Endodermal cell (in vitro differentiated cells): ENCODE results near the gene FCHSD1. TPM values are rescaled to one million over a fixed set of nuclear protein-coding genes. Genes with fewer than 3 reads are reported as not detected.

Experiments used
- DNase-seq: peaks from one replicate; pipeline ENCODE4 v3.0.0-alpha.2; 2017
- H3K27ac ChIP-seq: 2 replicates; pipeline ENCODE4 v1.5.1; 2013; ENCODE audit warnings: mild to moderate bottlenecking, low read depth, low read length, moderate library complexity
- H3K27me3 ChIP-seq: 2 replicates; pipeline ENCODE4 v1.6.1; 2013; ENCODE audit warnings: mild to moderate bottlenecking, low read length, moderate library complexity; ENCODE audit not compliant: insufficient read depth, control insufficient read depth, poor library complexity, severe bottlenecking
- H3K36me3 ChIP-seq: 2 replicates; pipeline ENCODE4 v1.7.0; 2013; ENCODE audit warnings: mild to moderate bottlenecking, low read length, moderate library complexity; ENCODE audit not compliant: control insufficient read depth, insufficient read depth
- H3K4me1 ChIP-seq: one replicate; pipeline ENCODE4 v1.7.0; 2013; ENCODE audit warnings: low read length; ENCODE audit not compliant: control insufficient read depth, insufficient read depth
- H3K4me3 ChIP-seq: 2 replicates; pipeline ENCODE4 v1.5.1; 2013; ENCODE audit warnings: mild to moderate bottlenecking, low read length, moderate library complexity
- H3K9ac ChIP-seq: 2 replicates; pipeline ENCODE4 v1.6.1; 2013; ENCODE audit warnings: mild to moderate bottlenecking, low read length, moderate library complexity; ENCODE audit not compliant: poor library complexity, severe bottlenecking; ENCODE audit errors: extremely low read depth
- H3K9me3 ChIP-seq: 2 replicates; pipeline ENCODE4 v1.6.1; 2013; ENCODE audit warnings: mild to moderate bottlenecking, low read length, moderate library complexity; ENCODE audit not compliant: control insufficient read depth
- H3K27ac Mint-ChIP-seq: 2 replicates; pipeline ENCODE4 v1.8.0; 2020; ENCODE audit warnings: mixed read lengths
- H3K27me3 Mint-ChIP-seq: 2 replicates; pipeline ENCODE4 v1.8.0; 2021; ENCODE audit warnings: mild to moderate bottlenecking, mixed read lengths; ENCODE audit not compliant: insufficient read depth
- H3K36me3 Mint-ChIP-seq: 2 replicates; pipeline ENCODE4 v1.8.0; 2020; ENCODE audit warnings: low read depth, mixed read lengths
- H3K4me1 Mint-ChIP-seq: 2 replicates; pipeline ENCODE4 v1.8.0; 2020; ENCODE audit warnings: mixed read lengths
- H3K4me3 Mint-ChIP-seq: 2 replicates; pipeline ENCODE4 v1.8.0; 2020; ENCODE audit warnings: mild to moderate bottlenecking, moderate library complexity, mixed read lengths
- H3K9me3 Mint-ChIP-seq: 2 replicates; pipeline ENCODE4 v1.8.0; 2020; ENCODE audit warnings: mild to moderate bottlenecking, mixed read lengths
- WGBS, 2 experiments: methylation state at CpG; one replicate each; pipeline versions ENCODE4 v1.1.5 to v1.1.7; 2013; ENCODE audit warnings: missing lambda C conversion rate in 2 of 2, mixed read lengths in 1 of 2; ENCODE audit not compliant: insufficient coverage in 1 of 2, insufficient read length in 1 of 2; 5-methylcytosine and 5-hydroxymethylcytosine counted together
- total RNA-seq, 2 donors: library from RNA; stranded (reverse); fragmentation: NEBNext Ultra II Directional in 1 of 2; extraction: Animal tissue kit (Norgen Biotek cat#: 25700) in 1 of 2; gene quantifications; 2 replicates in 1 of 2; 3 replicates in 1 of 2; pipeline ENCODE4 v1.2.1, GENCODE V29; 2021
- TF ChIP-seq, protein P1 (sequence below): fragments of 200-600 bp; sonication (generic); conservative IDR thresholded peaks from 2 replicates; pipeline ENCODE4 v1.5.0; 2021; ENCODE audit warnings: antibody characterized with exemption, mild to moderate bottlenecking

Gene FCHSD1
- total RNA-seq, 2 donors from 2014 or later = 34.8 to 41.7 TPM

DNA sequence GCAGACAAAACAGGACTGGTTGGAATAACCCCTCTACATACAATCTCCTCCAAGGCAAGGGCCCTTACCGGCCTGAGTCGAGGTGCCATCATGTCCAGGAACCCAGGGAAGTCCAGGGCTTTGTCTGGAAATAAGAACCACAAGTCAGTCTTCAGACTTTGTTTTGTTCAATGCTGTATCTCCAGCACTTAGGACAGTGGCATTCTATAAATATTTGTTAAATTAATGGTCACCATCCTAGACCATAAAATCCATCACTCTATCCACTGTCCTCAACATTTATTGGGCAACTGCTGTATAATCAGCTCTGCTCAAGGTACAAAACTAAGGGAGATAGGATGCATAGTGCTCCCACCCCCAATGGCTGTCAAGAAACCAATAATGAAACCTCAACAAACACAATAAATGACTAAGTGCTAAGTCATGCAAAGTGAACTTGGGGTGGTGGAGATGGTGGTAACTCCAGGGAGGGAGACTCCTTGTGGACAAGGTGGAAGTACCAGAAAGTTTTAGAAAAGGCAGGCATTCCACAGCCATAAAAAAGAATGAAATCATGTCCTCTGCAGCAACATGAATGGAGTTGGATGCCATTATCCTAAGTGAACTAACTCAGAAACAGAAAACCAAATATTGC lies 9.5 kb downstream of the FCHSD1 start:
- Mint-ChIP-seq H3K27ac (no peak overlapping the region), H3K4me3 (no peak overlapping the region), H3K9me3 (no peaks in the 10 kb centered on the region), H3K36me3 (peaks cover 19% of the 10 kb centered on the region), H3K4me1 (peaks cover 4% of the 10 kb centered on the region), H3K27me3 (peaks cover 6% of the 10 kb centered on the region)
- TF ChIP-seq, protein P1, sequence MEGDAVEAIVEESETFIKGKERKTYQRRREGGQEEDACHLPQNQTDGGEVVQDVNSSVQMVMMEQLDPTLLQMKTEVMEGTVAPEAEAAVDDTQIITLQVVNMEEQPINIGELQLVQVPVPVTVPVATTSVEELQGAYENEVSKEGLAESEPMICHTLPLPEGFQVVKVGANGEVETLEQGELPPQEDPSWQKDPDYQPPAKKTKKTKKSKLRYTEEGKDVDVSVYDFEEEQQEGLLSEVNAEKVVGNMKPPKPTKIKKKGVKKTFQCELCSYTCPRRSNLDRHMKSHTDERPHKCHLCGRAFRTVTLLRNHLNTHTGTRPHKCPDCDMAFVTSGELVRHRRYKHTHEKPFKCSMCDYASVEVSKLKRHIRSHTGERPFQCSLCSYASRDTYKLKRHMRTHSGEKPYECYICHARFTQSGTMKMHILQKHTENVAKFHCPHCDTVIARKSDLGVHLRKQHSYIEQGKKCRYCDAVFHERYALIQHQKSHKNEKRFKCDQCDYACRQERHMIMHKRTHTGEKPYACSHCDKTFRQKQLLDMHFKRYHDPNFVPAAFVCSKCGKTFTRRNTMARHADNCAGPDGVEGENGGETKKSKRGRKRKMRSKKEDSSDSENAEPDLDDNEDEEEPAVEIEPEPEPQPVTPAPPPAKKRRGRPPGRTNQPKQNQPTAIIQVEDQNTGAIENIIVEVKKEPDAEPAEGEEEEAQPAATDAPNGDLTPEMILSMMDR = peak; percentile 55
- Histone ChIP-seq H3K36me3 (peaks cover 7% of the 10 kb centered on the region), H3K9ac (no peak overlapping the region), H3K9me3 (no peaks in the 10 kb centered on the region), H3K4me1 (no peaks in the 10 kb centered on the region), H3K27ac (no peak overlapping the region), H3K4me3 (no peak overlapping the region), H3K27me3 (peaks cover 12% of the 10 kb centered on the region)
- no peak for DNase-seq
- WGBS, 2 experiments = 97% methylated on average over 2 of the region's 2 CpGs; no CpG with 5 or more reads in 1 of the 2 experiments

DNA sequence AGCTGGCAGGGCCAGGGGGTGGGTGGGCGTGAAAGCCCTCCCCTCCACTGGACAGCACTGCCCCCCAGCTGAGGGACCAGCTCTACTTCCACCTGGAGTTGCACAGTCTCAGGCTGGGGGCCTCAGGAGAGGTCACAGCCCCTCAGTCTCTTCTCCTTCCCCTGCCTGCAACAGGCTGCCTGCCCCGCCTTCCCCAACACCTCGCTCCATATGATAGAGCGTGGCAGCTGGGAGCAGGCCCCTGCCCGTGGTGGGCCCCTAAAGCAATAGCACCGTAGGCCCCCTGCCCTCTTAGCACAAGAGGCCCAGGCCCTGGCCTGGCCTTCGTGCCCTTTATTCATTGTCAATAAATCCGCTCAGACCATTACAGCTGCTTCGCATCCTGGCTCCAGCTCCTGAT lies 10.5 kb downstream of the FCHSD1 start:
- H3K9me3 ChIP-seq = no peaks in the 10 kb centered on the region
- H3K27me3 Mint-ChIP-seq = peaks cover 6% of the 10 kb centered on the region
- peaks cover 7% of the 10 kb centered on the region for H3K36me3 ChIP-seq
- WGBS, 2 experiments = 91 to 98% methylated on average over 7 to 9 of the region's 9 CpGs
- TF ChIP-seq, protein P1 = no peak
- no peaks in the 10 kb centered on the region for H3K4me1 ChIP-seq
- DNase-seq = no peak
- H3K9ac ChIP-seq = no peak overlapping the region
- H3K36me3 Mint-ChIP-seq = peaks cover 19% of the 10 kb centered on the region
- no peaks in the 10 kb centered on the region for H3K9me3 Mint-ChIP-seq
- H3K27ac Mint-ChIP-seq = no peak overlapping the region
- H3K27me3 ChIP-seq = peaks cover 12% of the 10 kb centered on the region
- H3K4me3 Mint-ChIP-seq = no peak overlapping the region
- peaks cover 10% of the 10 kb centered on the region for H3K4me1 Mint-ChIP-seq
- H3K4me3 ChIP-seq = no peak overlapping the region
- no peak overlapping the region for H3K27ac ChIP-seq

DNA sequence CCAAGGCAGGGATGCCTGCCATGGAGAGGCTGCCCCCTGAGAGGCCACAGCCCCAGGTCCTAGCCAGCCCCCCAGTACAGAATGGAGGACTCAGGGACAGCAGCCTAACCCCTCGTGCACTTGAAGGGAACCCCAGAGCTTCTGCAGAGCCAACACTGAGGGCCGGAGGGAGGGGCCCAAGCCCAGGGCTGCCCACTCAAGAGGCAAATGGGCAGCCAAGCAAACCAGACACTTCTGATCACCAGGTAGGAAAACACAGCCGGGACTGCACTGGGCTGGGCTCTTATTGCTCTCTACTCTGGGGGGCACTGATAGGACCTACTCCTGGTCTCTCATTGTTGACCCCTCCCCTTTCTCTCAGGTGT lies 11.2 kb downstream of the FCHSD1 start:
- Mint-ChIP-seq H3K27ac (no peak overlapping the region), H3K27me3 (peaks cover 6% of the 10 kb centered on the region), H3K4me3 (no peak overlapping the region), H3K4me1 (peaks cover 16% of the 10 kb centered on the region), H3K9me3 (no peaks in the 10 kb centered on the region), H3K36me3 (peaks cover 16% of the 10 kb centered on the region)
- Histone ChIP-seq H3K9ac (no peak overlapping the region), H3K9me3 (no peaks in the 10 kb centered on the region), H3K4me3 (no peak overlapping the region), H3K36me3 (peaks cover 4% of the 10 kb centered on the region), H3K27ac (no peak overlapping the region), H3K27me3 (peaks cover 12% of the 10 kb centered on the region), H3K4me1 (no peaks in the 10 kb centered on the region)
- whole genome bisulfite sequencing, 2 experiments = 87 to 90% methylated on average over 2 to 3 of the region's 3 CpGs
- TF ChIP-seq, protein P1 = no peak
- no peak for DNase-seq
